Stimulated activated CD8-positive, alpha-beta memory T cell treated with anti-CD3 and anti-CD28 coated beads, Interleukin-15, amount 100 ng/mL, for 48 hours (primary cell): ENCODE results near the gene EHMT1.

Source experiments
- DNase-seq, 2 donors: peaks; one replicate each; pipeline ENCODE4 v3.0.0-alpha.2; 2020; ENCODE audit warnings: low read depth in 2 of 2

EHMT1 gene

GRCh38 chr9:137672907-137673791, 54.3 kb downstream of the EHMT1 start:
- DNase-seq: peak in 1 of 2 donors; percentile 12

- no peak for DNase-seq
These were observed 55.1 kb downstream of the EHMT1 start for GRCh38 chr9:137673886-137674285.

DNA sequence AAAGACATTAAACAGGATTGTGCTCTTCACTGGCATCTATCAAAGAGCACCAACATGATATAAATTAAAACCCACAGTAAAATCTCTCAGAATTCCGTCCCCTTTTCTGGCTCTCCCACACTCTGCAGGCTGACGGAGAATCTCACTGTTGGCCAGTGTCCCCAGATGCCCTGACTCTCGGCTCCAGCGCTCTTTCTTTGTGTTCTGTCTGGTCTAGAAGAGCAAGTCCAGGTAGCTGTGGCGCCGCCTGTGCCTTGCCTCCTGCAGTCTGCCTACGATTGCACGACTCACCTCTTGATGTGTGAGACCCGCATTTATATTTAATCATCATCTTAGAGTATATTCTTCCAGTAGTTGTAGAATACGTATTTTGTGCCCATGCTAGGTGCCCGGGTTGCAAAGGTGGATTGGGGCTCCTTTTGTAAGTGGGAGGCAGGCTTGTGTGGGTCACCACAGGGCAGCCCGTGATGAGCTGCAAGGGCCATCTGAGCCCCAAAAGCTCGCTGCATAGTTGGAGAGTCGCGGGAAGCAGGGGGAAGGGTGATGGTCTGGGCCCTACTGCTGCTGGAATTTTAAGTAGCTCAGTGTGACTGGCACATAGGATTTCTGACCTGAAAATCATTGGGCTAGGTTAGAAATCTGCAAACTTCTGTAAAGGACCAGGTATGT, 55.6 kb downstream of the EHMT1 start:
- DNase-seq: no peak

- no peak for DNase-seq
These were observed 56.1 kb downstream of the EHMT1 start for GRCh38 chr9:137674976-137675320.

GRCh38 chr9:137676998-137677397, 58.2 kb downstream of the EHMT1 start:
- no peak for DNase-seq

- no peak for DNase-seq
These were observed 59.4 kb downstream of the EHMT1 start for GRCh38 chr9:137678202-137678601.

- DNase-seq: no peak
These were observed 60.4 kb downstream of the EHMT1 start for GRCh38 chr9:137679249-137679648.

- no peak for DNase-seq
These were observed 61.0 kb downstream of the EHMT1 start for GRCh38 chr9:137679695-137680305.

DNA sequence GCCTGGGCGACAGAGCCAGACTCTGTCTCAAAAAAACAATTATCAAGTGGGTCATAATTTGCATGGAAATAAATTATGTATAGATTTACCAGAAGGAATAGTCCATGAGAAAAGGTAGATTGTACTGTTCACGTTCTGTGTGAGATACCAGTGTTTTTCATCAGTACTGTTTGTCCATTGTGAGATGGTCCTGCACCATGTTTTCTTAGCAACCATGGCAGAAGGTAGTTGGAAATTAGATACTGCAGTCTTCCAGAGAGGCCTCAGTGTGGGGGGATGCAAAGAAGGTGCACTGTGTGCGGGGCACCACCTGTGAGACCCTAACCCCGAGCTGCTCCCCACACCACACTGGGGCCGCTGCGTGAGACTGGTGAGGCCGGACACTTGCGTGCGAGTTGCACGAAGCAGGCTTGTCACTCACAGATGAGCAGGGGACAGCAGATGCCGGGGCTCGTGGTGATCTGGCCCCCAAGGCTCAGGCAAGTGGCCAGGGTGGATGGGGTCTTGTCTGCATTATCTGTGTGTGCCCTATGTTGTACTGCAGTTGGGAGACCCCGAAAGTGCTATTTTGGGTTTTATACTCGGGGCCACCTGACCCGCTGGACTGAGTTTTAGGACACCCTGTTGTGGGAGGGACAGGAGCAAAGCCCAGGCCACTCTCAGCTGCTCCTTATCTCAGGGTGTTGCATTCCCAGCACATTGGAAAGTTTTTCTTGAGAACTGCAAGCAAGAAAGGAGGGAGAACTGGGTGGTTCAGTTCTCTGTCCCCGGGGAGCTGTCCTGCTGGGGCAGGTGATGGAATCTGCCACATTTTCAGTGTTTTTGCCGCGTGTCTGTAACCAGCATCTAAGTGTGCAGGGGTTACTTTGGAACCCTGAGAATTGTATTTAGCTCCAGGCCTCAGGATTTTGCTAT, 61.9 kb downstream of the EHMT1 start:
- DNase-seq: no peak

GRCh38 chr9:137682428-137683105, 63.8 kb downstream of the EHMT1 start:
- DNase-seq: no peak

- no peak for DNase-seq
These were observed 64.6 kb downstream of the EHMT1 start for GRCh38 chr9:137683262-137683864.

GRCh38 chr9:137685035-137685740, 66.4 kb downstream of the EHMT1 start:
- DNase-seq: no peak

GRCh38 chr9:137685741-137686420, 67.1 kb downstream of the EHMT1 start:
- no peak for DNase-seq

GRCh38 chr9:137688261-137688660, 69.5 kb downstream of the EHMT1 start:
- DNase-seq: no peak

DNA sequence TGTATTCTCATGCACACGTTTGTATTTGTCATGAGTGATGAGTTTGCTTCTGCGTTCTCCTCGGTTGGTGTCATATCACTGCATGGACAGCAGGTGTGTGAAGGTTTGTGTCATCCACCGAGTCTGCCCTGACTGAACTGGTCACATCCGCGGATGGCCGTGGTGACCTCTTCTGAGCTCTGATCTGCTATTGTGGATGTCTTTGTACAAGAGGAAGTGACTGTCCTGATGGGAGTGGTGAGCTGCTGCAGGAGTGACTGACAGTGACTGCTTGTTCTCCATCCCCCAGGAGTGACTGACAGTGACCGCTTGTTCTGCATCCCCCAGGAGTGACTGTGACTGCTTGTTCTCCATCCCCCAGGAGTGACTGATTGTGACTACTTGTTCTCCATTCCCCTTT, 69.9 kb downstream of the EHMT1 start:
- no peak for DNase-seq

- no peak for DNase-seq
These were observed 71.1 kb downstream of the EHMT1 start for GRCh38 chr9:137689745-137690529.

- no peak for DNase-seq
These were observed 72.3 kb downstream of the EHMT1 start for GRCh38 chr9:137690930-137691645.
